ENCODE data around the gene ITPKC. TPM values are rescaled to one million over a fixed set of nuclear protein-coding genes. Genes with fewer than 3 reads are reported as not detected.

ITPKC gene
- total and polyA plus RNA-seq, 2 of the 13 experiments (the other 11 are each of a cell fraction or from before 2014, with no cell fraction given): 6.9 to 11.2 TPM

- TF ChIP-seq NCOR1 (IDR thresholded peaks at IDR 0.05; ENCODE audit: borderline replicate concordance, low read length) (peak; percentile 33; the same call in 1 of the 2 replicates), MAZ (IDR thresholded peaks at IDR 0.05; ENCODE audit: borderline replicate concordance, low read depth, low read length) (0 out of 2 replicates have a peak, but pooled peaks have one; percentile 2), MAZ (CRISPR knock-in tag; IDR thresholded peaks at IDR 0.05; ENCODE audit: low read depth) (peak; percentile 48), ZSCAN25 (CRISPR knock-in tag; IDR thresholded peaks at IDR 0.05) (0 out of 2 replicates have a peak, but pooled peaks have one; percentile 30), GMEB1 (CRISPR knock-in tag; IDR thresholded peaks at IDR 0.05; ENCODE audit: borderline replicate concordance) (peak; percentile 77), LBX2 (CRISPR knock-in tag; IDR thresholded peaks at IDR 0.05; ENCODE audit: borderline replicate concordance) (no peak), SNAI1 (CRISPR knock-in tag; IDR thresholded peaks at IDR 0.05; ENCODE audit: borderline replicate concordance) (no peak), TEAD3 (CRISPR knock-in tag; optimal IDR thresholded peaks at IDR 0.05; ENCODE audit: borderline replicate concordance) (peak; percentile 70), ZNF83 (CRISPR knock-in tag; IDR thresholded peaks at IDR 0.05; ENCODE audit: borderline replicate concordance) (peak; percentile 35; the same call in 1 of the 2 replicates), RFX5 (IDR thresholded peaks at IDR 0.05; ENCODE audit: low read depth, low read length) (peak; percentile 11; the same call in 1 of the 2 replicates), GABPA (IDR thresholded peaks at IDR 0.05; ENCODE audit: low read depth, low read length) (peak; percentile 70), GABPA (CRISPR knock-in tag; IDR thresholded peaks at IDR 0.05; ENCODE audit: low read depth) (peak; percentile 73), KLF13 (CRISPR knock-in tag; IDR thresholded peaks at IDR 0.05) (0 out of 2 replicates have a peak, but pooled peaks have one; percentile 54), DRAP1 (CRISPR knock-in tag; IDR thresholded peaks at IDR 0.05) (peak; percentile 47), ZSCAN21 (CRISPR knock-in tag; IDR thresholded peaks at IDR 0.05; ENCODE audit: borderline replicate concordance) (no peak; the same call in 1 of the 2 replicates), ZKSCAN5 (CRISPR knock-in tag; IDR thresholded peaks at IDR 0.05) (no peak), ZNF891 (CRISPR knock-in tag; IDR thresholded peaks at IDR 0.05) (peak; percentile 35; the same call in 1 of the 2 replicates), YY1 (IDR thresholded peaks at IDR 0.05; ENCODE audit: insufficient read depth, insufficient replicate concordance, low read depth, low read length) (peak; percentile 85), ZFP91 (CRISPR knock-in tag; IDR thresholded peaks at IDR 0.05; ENCODE audit: borderline replicate concordance) (peak; percentile 63; the same call in 1 of the 2 replicates), ZNF343 (CRISPR knock-in tag; IDR thresholded peaks at IDR 0.05) (no peak), MXD4 (CRISPR knock-in tag; IDR thresholded peaks at IDR 0.05) (0 out of 2 replicates have a peak, but pooled peaks have one; percentile 6), ZNF605 (CRISPR knock-in tag; IDR thresholded peaks at IDR 0.05) (peak; percentile 81), PITX1 (CRISPR knock-in tag; IDR thresholded peaks at IDR 0.05) (0 out of 2 replicates have a peak, but pooled peaks have one; percentile 49), BHLHE40 (IDR thresholded peaks at IDR 0.05; ENCODE audit: low read length) (no peak), TFDP1 (CRISPR knock-in tag; IDR thresholded peaks at IDR 0.05; ENCODE audit: borderline replicate concordance) (no peak; the same call in 1 of the 2 replicates)
These were observed 61.2 kb downstream of the ITPKC start, which contains the start of gene RAB4B (continued) for GRCh38 chr19:40777937-40778705.

All from HepG2 (cell line).